K562 (cell line): Measurements from ENCODE around the gene LTBP1. TPM values are rescaled to one million over a fixed set of nuclear protein-coding genes. Genes with fewer than 3 reads are reported as not detected.

ENCODE experiments used
- ATF7 ChIP-seq: fragments of 450-650 bp; IDR thresholded peaks from 2 replicates; pipeline ENCODE4 v1.7.1; 2014; ENCODE audit warnings: mild to moderate bottlenecking, moderate library complexity
- DLX4 ChIP-seq: fragments of 250-450 bp; sonication (Bioruptor Pico); IDR thresholded peaks from 2 replicates; pipeline ENCODE4 v1.6.1; 2021; ENCODE audit warnings: mild to moderate bottlenecking
- FOXK1 ChIP-seq: sonication (generic); formaldehyde crosslinking; IDR thresholded peaks from 2 replicates; pipeline ENCODE4 v1.8.0; 2022; ENCODE audit warnings: missing genetic modification reagents, mild to moderate bottlenecking, borderline replicate concordance
- FOXK2 ChIP-seq, 2 experiments: fragments of 450-650 bp; IDR thresholded peaks in 1 of 2; conservative IDR thresholded peaks in 1 of 2; 2 replicates each; pipeline ENCODE4 v1.6.1; 2016; ENCODE audit warnings: low read depth in 2 of 2, mild to moderate bottlenecking in 1 of 2
- HDAC2 ChIP-seq: fragments of 450-650 bp; IDR thresholded peaks from 2 replicates; pipeline ENCODE4 v1.6.1; 2016; ENCODE audit warnings: mild to moderate bottlenecking
- HDAC8 ChIP-seq: fragments of 450-650 bp; IDR thresholded peaks from 2 replicates; pipeline ENCODE4 v1.6.1; 2016; ENCODE audit warnings: mild to moderate bottlenecking, missing genetic modification characterization, moderate library complexity, missing compliant biosample characterization
- HINFP ChIP-seq: fragments of 450-650 bp; conservative IDR thresholded peaks from 2 replicates; pipeline ENCODE4 v1.6.1; 2016; ENCODE audit warnings: missing genetic modification characterization, low read depth, mild to moderate bottlenecking, control low read depth, missing compliant biosample characterization
- IRF2 ChIP-seq: sonication (generic); formaldehyde crosslinking; IDR thresholded peaks from 2 replicates; pipeline ENCODE4 v1.8.1; 2022; ENCODE audit warnings: mild to moderate bottlenecking, missing genetic modification reagents
- JUND ChIP-seq, 2 experiments: IDR thresholded peaks; 2 replicates in 1 of 2; 3 replicates in 1 of 2; pipeline ENCODE4 v1.6.1; 2011; ENCODE audit warnings: borderline replicate concordance in 2 of 2, low read depth in 2 of 2, low read length in 2 of 2, improper control_type of control experiment in 1 of 2, missing biosample characterization in 1 of 2, missing genetic modification characterization in 1 of 2, missing genetic modification reagents in 1 of 2
- KLF6 ChIP-seq: fragments of 250-450 bp; sonication (Bioruptor Pico); IDR thresholded peaks from 2 replicates; pipeline ENCODE4 v1.4.0; 2020; ENCODE audit warnings: mild to moderate bottlenecking, moderate library complexity, borderline replicate concordance
- MEF2D ChIP-seq: conservative IDR thresholded peaks from 2 replicates; pipeline ENCODE4 v1.6.1; 2016; ENCODE audit warnings: low read depth, missing genetic modification characterization, missing compliant biosample characterization
- NR2C1 ChIP-seq, 2 experiments: fragments of 450-650 bp; IDR thresholded peaks; 2 replicates each; pipeline ENCODE4 v1.6.1; 2017; ENCODE audit warnings: mild to moderate bottlenecking in 2 of 2, antibody characterized with exemption in 1 of 2, inconsistent platforms in 1 of 2, missing compliant biosample characterization in 1 of 2, missing genetic modification characterization in 1 of 2
- PHTF2 ChIP-seq: fragments of 250-450 bp; sonication (Bioruptor Pico); IDR thresholded peaks from 2 replicates; pipeline ENCODE4 v1.5.0; 2021; ENCODE audit warnings: mild to moderate bottlenecking
- PML ChIP-seq: IDR thresholded peaks from 2 replicates; pipeline ENCODE4 v1.6.1; 2012; ENCODE audit warnings: low read length, inconsistent platforms
- RFX1 ChIP-seq: fragments of 450-650 bp; IDR thresholded peaks from 2 replicates; pipeline ENCODE4 v1.6.1; 2016; ENCODE audit warnings: mild to moderate bottlenecking, moderate library complexity
- RHOXF2B ChIP-seq: fragments of 250-450 bp; sonication (Bioruptor Pico); conservative IDR thresholded peaks from 2 replicates; pipeline ENCODE4 v1.5.1; 2021
- RUNX1 ChIP-seq: sonication (generic); IDR thresholded peaks from 2 replicates; pipeline ENCODE4 v1.6.1; 2016; ENCODE audit warnings: antibody characterized with exemption, low read depth
- TSC22D4 ChIP-seq: fragments of 450-650 bp; IDR thresholded peaks from 2 replicates; pipeline ENCODE4 v1.6.1; 2016; ENCODE audit warnings: missing genetic modification characterization, missing biosample characterization, control low read depth
- U2AF1 ChIP-seq: fragments of 200-400 bp; formaldehyde crosslinking; optimal IDR thresholded peaks from 2 replicates; pipeline ENCODE3; 2017; ENCODE audit warnings: mild to moderate bottlenecking, low read depth, low read length, moderate library complexity
- YY1 ChIP-seq, 3 experiments: IDR thresholded peaks; 2 replicates each; pipeline ENCODE4 v1.6.1; 2011; ENCODE audit warnings: low read length in 2 of 3, mild to moderate bottlenecking in 2 of 3, moderate library complexity in 2 of 3, borderline replicate concordance in 1 of 3, control low read depth in 1 of 3, low read depth in 1 of 3; ENCODE audit not compliant: insufficient read depth in 3 of 3, insufficient replicate concordance in 2 of 3, control insufficient read depth in 1 of 3, insufficient read length in 1 of 3; ENCODE audit errors: extremely low read depth in 1 of 3
- ZFP1 ChIP-seq: fragments of 450-650 bp; formaldehyde crosslinking; IDR thresholded peaks from 2 replicates; pipeline ENCODE4 v1.4.0; 2020; ENCODE audit warnings: mild to moderate bottlenecking, mixed read lengths
- ZNF311 ChIP-seq: fragments of 250-450 bp; sonication (Bioruptor Pico); IDR thresholded peaks from 2 replicates; pipeline ENCODE4 v1.4.0; 2020; ENCODE audit warnings: mild to moderate bottlenecking, moderate library complexity
- ZNF589 ChIP-seq: fragments of 200-800 bp; sonication (Bioruptor generic); IDR thresholded peaks from 2 replicates; pipeline ENCODE4 v1.6.1; 2016; ENCODE audit warnings: low read depth, missing genetic modification characterization, missing compliant biosample characterization
- polyA plus RNA-seq, 8 experiments: library from polyadenylated mRNA; depleted of rRNA in 4 of 8; stranded (reverse) in 5 of 8; unstranded in 3 of 8; fragments of >200 nt; fragmentation: Nextera tagmentation in 2 of 8; fragmentation: Illumina TruSeq in 1 of 8; extraction: Ambion mirVana in 2 of 8; extraction: Trizol in 1 of 8; gene quantifications; 2 replicates each; pipeline versions ENCODE4 v1.2.1 to v1.2.3, GENCODE V29; 2011 to 2014; ENCODE audit warnings: inconsistent platforms in 1 of 8, missing spikeins in 1 of 8
- total RNA-seq, 7 experiments: library from RNA; depleted of rRNA in 6 of 7; stranded (reverse); fragments of >200 nt in 6 of 7; fragmentation: Illumina TruSeq in 2 of 7; extraction: Trizol in 2 of 7; gene quantifications; 2 replicates each; pipeline versions ENCODE4 v1.2.1 to v1.2.3, GENCODE V29; 2011 to 2021; ENCODE audit warnings: low replicate concordance in 1 of 7
- TF ChIP-seq, protein P1 (sequence below): sonication (generic); formaldehyde crosslinking; IDR thresholded peaks from 2 replicates; pipeline ENCODE4 v1.8.0; 2022; ENCODE audit warnings: mild to moderate bottlenecking, missing genetic modification reagents

Gene LTBP1
- total and polyA plus RNA-seq, 9 of the 15 experiments (the other 6 are each of a cell fraction or from before 2014, with no cell fraction given), result 3.6 to 16.4 (median 8.5) TPM

GRCh38 chr2:32932825-32933755 lies 13.7 kb upstream of the LTBP1 start (continued):
- 0 out of 2 replicates have a peak, but pooled peaks have one; percentile 6 for TF ChIP-seq HINFP (tag)
- TF ChIP-seq RHOXF2B (CRISPR knock-in tag), result no peak
- no peak for TF ChIP-seq NR2C1 (IDR thresholded peaks at IDR 0.05)
- peak; percentile 35; the same call in 1 of the 2 replicates for TF ChIP-seq NR2C1 (tag; IDR thresholded peaks at IDR 0.05)
- TF ChIP-seq RUNX1, result no peak
- peak; percentile 91 for TF ChIP-seq RFX1
- no peak for TF ChIP-seq JUND (IDR thresholded peaks at IDR 0.05; ENCODE audit: borderline replicate concordance, low read depth, low read length)
- TF ChIP-seq JUND (tag; IDR thresholded peaks at IDR 0.05; ENCODE audit: borderline replicate concordance, low read depth, low read length), result peak; percentile 1; the same call in 1 of the 3 replicates
- no peak for TF ChIP-seq PHTF2 (CRISPR knock-in tag)
- 0 out of 2 replicates have a peak, but pooled peaks have one; percentile 32 for TF ChIP-seq KLF6 (CRISPR knock-in tag)
- TF ChIP-seq HDAC2, result peak; percentile 21; the same call in 1 of the 2 replicates
- no peak for TF ChIP-seq FOXK1 (CRISPR knock-in tag)
- 0 out of 2 replicates have a peak, but pooled peaks have one; percentile 40 for TF ChIP-seq ZNF589 (CRISPR knock-in tag)
- 0 out of 2 replicates have a peak, but pooled peaks have one; percentile 13 for TF ChIP-seq ZNF311 (CRISPR knock-in tag)
- TF ChIP-seq ZFP1 (CRISPR knock-in tag), result no peak
- TF ChIP-seq DLX4 (CRISPR knock-in tag), result no peak
- TF ChIP-seq HDAC8 (tag), result peak; percentile 87
- 0 out of 4 replicates have a peak, but pooled peaks of 1 of the 2 experiments have one; percentile 14 for TF ChIP-seq FOXK2 (conservative IDR thresholded peaks at IDR 0.05 in 1 of 2, IDR thresholded peaks at IDR 0.05 in 1 of 2; ENCODE audit: low read depth in 2 of 2)
- TF ChIP-seq, protein P1, sequence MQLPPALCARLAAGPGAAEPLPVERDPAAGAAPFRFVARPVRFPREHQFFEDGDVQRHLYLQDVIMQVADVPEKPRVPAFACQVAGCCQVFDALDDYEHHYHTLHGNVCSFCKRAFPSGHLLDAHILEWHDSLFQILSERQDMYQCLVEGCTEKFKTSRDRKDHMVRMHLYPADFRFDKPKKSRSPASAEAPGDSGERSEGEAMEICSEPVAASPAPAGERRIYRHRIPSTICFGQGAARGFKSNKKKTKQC (CRISPR knock-in tag), result no peak
- TF ChIP-seq PML, result no peak
- no peak for TF ChIP-seq U2AF1
- TF ChIP-seq YY1 (IDR thresholded peaks at IDR 0.05; ENCODE audit: borderline replicate concordance in 1 of 3, control insufficient read depth in 1 of 3, extremely low read depth in 1 of 3, insufficient read depth in 3 of 3, insufficient read length in 1 of 3, insufficient replicate concordance in 2 of 3, low read depth in 1 of 3, low read length in 2 of 3), result peak in 1 of 3 experiments; percentile 25
- no peak for TF ChIP-seq IRF2 (CRISPR knock-in tag)
- TF ChIP-seq MEF2D, result peak; percentile 65; the same call in 1 of the 2 replicates
- TF ChIP-seq TSC22D4, result no peak
- TF ChIP-seq ATF7, result 0 out of 2 replicates have a peak, but pooled peaks have one; percentile 69
